GM12892 (cell line): Measurements from ENCODE around the gene BBLN.

Source experiments
- POLR2AphosphoS5 ChIP-seq: IDR thresholded peaks from 2 replicates; pipeline ENCODE4 v1.6.1; 2011; ENCODE audit warnings: low read depth, low read length, control low read depth
- TAF1 ChIP-seq: IDR thresholded peaks from 2 replicates; pipeline ENCODE4 v1.6.1; 2011; ENCODE audit warnings: low read depth, mild to moderate bottlenecking, control low read depth, low read length, borderline replicate concordance

GRCh38 chr9:128144239-128145181 is 15.6 kb upstream of the BBLN start:
- TF ChIP-seq POLR2AphosphoS5: no peak
- TF ChIP-seq TAF1: no peak
